Osteocyte (in vitro differentiated cells): ENCODE data around the gene GLE1. TPM values are rescaled to one million over a fixed set of nuclear protein-coding genes. Genes with fewer than 3 reads are reported as not detected.
A peak's percentile ranks its signal among the peaks of the same experiment; 100 is the strongest.

Source experiments
- DNase-seq: peaks from one replicate; pipeline ENCODE4 v3.0.0; 2021; ENCODE audit warnings: mixed read lengths; ENCODE audit not compliant: unreplicated experiment; ENCODE audit errors: extremely low spot score
- H3K27ac Mint-ChIP-seq: one replicate; pipeline ENCODE4 v1.8.0; 2021; ENCODE audit warnings: mild to moderate bottlenecking, mixed read lengths; ENCODE audit not compliant: unreplicated experiment
- H3K27me3 Mint-ChIP-seq: one replicate; pipeline ENCODE4 v1.8.0; 2021; ENCODE audit warnings: mixed read lengths; ENCODE audit not compliant: unreplicated experiment
- H3K36me3 Mint-ChIP-seq: one replicate; pipeline ENCODE4 v1.8.0; 2021; ENCODE audit warnings: mixed read lengths; ENCODE audit not compliant: unreplicated experiment
- H3K4me1 Mint-ChIP-seq: one replicate; pipeline ENCODE4 v1.8.0; 2021; ENCODE audit warnings: mixed read lengths; ENCODE audit not compliant: unreplicated experiment
- H3K4me3 Mint-ChIP-seq: one replicate; pipeline ENCODE4 v1.8.0; 2021; ENCODE audit warnings: mild to moderate bottlenecking, moderate library complexity, mixed read lengths; ENCODE audit not compliant: unreplicated experiment
- H3K9me3 Mint-ChIP-seq: one replicate; pipeline ENCODE4 v1.8.0; 2021; ENCODE audit warnings: mixed read lengths; ENCODE audit not compliant: unreplicated experiment
- CTCF ChIP-seq: fragments of 200-600 bp; sonication (generic); IDR thresholded peaks from 2 replicates; pipeline ENCODE4 v1.5.0; 2021; ENCODE audit warnings: antibody characterized with exemption, mild to moderate bottlenecking, moderate library complexity
- total RNA-seq: library from RNA; stranded (reverse); gene quantifications from 2 replicates; pipeline ENCODE4 v1.2.1, GENCODE V29; 2021

Gene GLE1
- total RNA-seq, 1 donor from 2014 or later: 17.2 TPM

- peaks cover 23% of the 10 kb centered on the region for H3K36me3 Mint-ChIP-seq
- no peak overlapping the region for H3K4me3 Mint-ChIP-seq
- no peak for DNase-seq
- no peak for TF ChIP-seq CTCF
- peaks cover 16% of the 10 kb centered on the region for H3K4me1 Mint-ChIP-seq
- peak overlapping the region; percentile 84 for H3K27ac Mint-ChIP-seq
- no peaks in the 10 kb centered on the region for H3K9me3 Mint-ChIP-seq
- H3K27me3 Mint-ChIP-seq: no peaks in the 10 kb centered on the region
Observed at GRCh38 chr9:128523199-128523925, 18.8 kb downstream of the GLE1 start.

GRCh38 chr9:128526720-128527119, 22.2 kb downstream of the GLE1 start:
- Mint-ChIP-seq H3K27me3 (no peaks in the 10 kb centered on the region), H3K4me1 (peaks cover 16% of the 10 kb centered on the region), H3K36me3 (peaks cover 30% of the 10 kb centered on the region), H3K4me3 (no peak overlapping the region), H3K27ac (no peak overlapping the region), H3K9me3 (no peaks in the 10 kb centered on the region)
- DNase-seq: no peak
- no peak for TF ChIP-seq CTCF

GRCh38 chr9:128528445-128529160, 24.1 kb downstream of the GLE1 start:
- no peak overlapping the region for H3K27ac Mint-ChIP-seq
- DNase-seq: no peak

GRCh38 chr9:128529191-128529590, 24.7 kb downstream of the GLE1 start:
- Mint-ChIP-seq H3K4me1 (no peaks in the 10 kb centered on the region), H3K9me3 (no peaks in the 10 kb centered on the region), H3K4me3 (no peak overlapping the region), H3K36me3 (peaks cover 49% of the 10 kb centered on the region), H3K27ac (no peak overlapping the region), H3K27me3 (no peaks in the 10 kb centered on the region)
- DNase-seq: no peak
- TF ChIP-seq CTCF: no peak

More at GRCh38 chr9:128528445-128529160, 24.1 kb downstream of the GLE1 start:
- peaks cover 2% of the 10 kb centered on the region for H3K4me1 Mint-ChIP-seq
- no peak overlapping the region for H3K4me3 Mint-ChIP-seq
- H3K9me3 Mint-ChIP-seq: no peaks in the 10 kb centered on the region
- no peaks in the 10 kb centered on the region for H3K27me3 Mint-ChIP-seq
- no peak for TF ChIP-seq CTCF
- H3K36me3 Mint-ChIP-seq: peaks cover 46% of the 10 kb centered on the region

- no peak for DNase-seq
- Mint-ChIP-seq H3K9me3 (no peaks in the 10 kb centered on the region), H3K4me1 (no peaks in the 10 kb centered on the region), H3K36me3 (peaks cover 46% of the 10 kb centered on the region), H3K4me3 (no peak overlapping the region), H3K27ac (no peak overlapping the region), H3K27me3 (no peaks in the 10 kb centered on the region)
- TF ChIP-seq CTCF: no peak
Observed at GRCh38 chr9:128532581-128532980, 28.1 kb downstream of the GLE1 start.
